Liver (tissue), 9 donors: ENCODE data around the gene DNAJB1. TPM values are rescaled to one million over a fixed set of nuclear protein-coding genes. Genes with fewer than 3 reads are reported as not detected.

Experiments
- DNase-seq: peaks from one replicate; pipeline ENCODE4 v3.0.0-alpha.2; 2017; ENCODE audit warnings: low spot score
- H3K27ac ChIP-seq, 2 donors: one replicate each; pipeline ENCODE4 v1.7.0; 2013; ENCODE audit warnings: inconsistent platforms in 2 of 2, low read length in 2 of 2, control low read depth in 1 of 2, low read depth in 1 of 2, mild to moderate bottlenecking in 1 of 2
- H3K27me3 ChIP-seq, 4 donors: one replicate each; pipeline versions ENCODE4 v1.6.1 to v1.7.0; 2013; ENCODE audit warnings: low read length in 3 of 4, inconsistent platforms in 1 of 4, mild to moderate bottlenecking in 1 of 4, moderate library complexity in 1 of 4; ENCODE audit not compliant: control insufficient read depth in 4 of 4, insufficient read depth in 4 of 4
- H3K36me3 ChIP-seq, 4 donors: one replicate each; pipeline versions ENCODE4 v1.6.1 to v1.7.0; 2013; ENCODE audit warnings: low read length in 3 of 4, mild to moderate bottlenecking in 3 of 4, low read depth in 1 of 4, moderate library complexity in 1 of 4; ENCODE audit not compliant: control insufficient read depth in 4 of 4, insufficient read depth in 3 of 4
- H3K4me1 ChIP-seq, 4 donors: one replicate each; pipeline versions ENCODE4 v1.6.1 to v1.7.0; 2013; ENCODE audit warnings: low read length in 3 of 4, mild to moderate bottlenecking in 3 of 4, moderate library complexity in 1 of 4; ENCODE audit not compliant: control insufficient read depth in 4 of 4, insufficient read depth in 4 of 4
- H3K4me3 ChIP-seq, 3 donors: one replicate each; pipeline versions ENCODE4 v1.6.1 to v1.7.0; 2013; ENCODE audit warnings: low read length in 3 of 3, control low read depth in 1 of 3, low read depth in 1 of 3, mild to moderate bottlenecking in 1 of 3
- H3K9ac ChIP-seq, 2 donors: one replicate each; pipeline ENCODE4 v1.7.0; 2013; ENCODE audit warnings: low read length in 2 of 2, mild to moderate bottlenecking in 2 of 2, moderate library complexity in 2 of 2, control low read depth in 1 of 2, low read depth in 1 of 2
- H3K9me3 ChIP-seq, 4 donors: one replicate each; pipeline versions ENCODE4 v1.6.1 to v1.7.0; 2013; ENCODE audit warnings: low read length in 3 of 4; ENCODE audit not compliant: control insufficient read depth in 4 of 4
- EGR1 ChIP-seq, 2 donors: IDR thresholded peaks; 2 replicates each; pipeline ENCODE4 v1.6.1; 2016 to 2018; ENCODE audit warnings: antibody characterized with exemption in 2 of 2, low read depth in 2 of 2
- FOXA1 ChIP-seq: IDR thresholded peaks from 2 replicates; pipeline ENCODE4 v1.6.1; 2016; ENCODE audit warnings: antibody characterized with exemption
- FOXA2 ChIP-seq: IDR thresholded peaks from 2 replicates; pipeline ENCODE4 v1.6.1; 2016; ENCODE audit warnings: antibody characterized with exemption
- GABPA ChIP-seq, 2 donors: IDR thresholded peaks in 1 of 2; conservative IDR thresholded peaks in 1 of 2; 2 replicates each; pipeline ENCODE4 v1.6.1; 2016; ENCODE audit warnings: antibody characterized with exemption in 2 of 2, mild to moderate bottlenecking in 1 of 2, moderate library complexity in 1 of 2
- HNF4A ChIP-seq, 2 donors: conservative IDR thresholded peaks; 2 replicates each; pipeline ENCODE4 v1.6.1; 2016; ENCODE audit warnings: antibody characterized with exemption in 2 of 2, mild to moderate bottlenecking in 2 of 2
- HNF4G ChIP-seq: IDR thresholded peaks from 2 replicates; pipeline ENCODE4 v1.6.1; 2016; ENCODE audit warnings: antibody characterized with exemption
- JUND ChIP-seq, 2 donors: IDR thresholded peaks; 2 replicates each; pipeline ENCODE4 v1.6.1; 2016; ENCODE audit warnings: antibody characterized with exemption in 2 of 2
- NR2F2 ChIP-seq: IDR thresholded peaks from 2 replicates; pipeline ENCODE4 v1.6.1; 2016; ENCODE audit warnings: antibody characterized with exemption
- RAD21 ChIP-seq, 2 donors: IDR thresholded peaks; 2 replicates each; pipeline ENCODE4 v1.6.1; 2016; ENCODE audit warnings: antibody characterized with exemption in 2 of 2, mild to moderate bottlenecking in 2 of 2
- RXRA ChIP-seq, 2 donors: IDR thresholded peaks; 2 replicates each; pipeline ENCODE4 v1.6.1; 2017 to 2018; ENCODE audit warnings: antibody characterized with exemption in 2 of 2, mild to moderate bottlenecking in 1 of 2
- SP1 ChIP-seq: IDR thresholded peaks from 2 replicates; pipeline ENCODE4 v1.6.1; 2018; ENCODE audit warnings: antibody characterized with exemption, mild to moderate bottlenecking
- TAF1 ChIP-seq: conservative IDR thresholded peaks from 2 replicates; pipeline ENCODE4 v1.6.1; 2016; ENCODE audit warnings: antibody characterized with exemption, mild to moderate bottlenecking
- YY1 ChIP-seq: IDR thresholded peaks from 2 replicates; pipeline ENCODE4 v1.6.1; 2016; ENCODE audit warnings: antibody characterized with exemption, mild to moderate bottlenecking
- WGBS: extraction: QIAGEN DNeasy Blood & Tissue Kit; methylation state at CpG from one replicate; pipeline ENCODE4 v1.1.7; 2013; 5-methylcytosine and 5-hydroxymethylcytosine counted together
- polyA plus RNA-seq, 2 donors: library from polyadenylated mRNA; stranded (reverse) in 1 of 2; unstranded in 1 of 2; fragments of 200-250 nt in 1 of 2; fragments of >200 nt in 1 of 2; fragmentation: Nextera tagmentation in 1 of 2; extraction: Ambion mirVana in 1 of 2; gene quantifications; one replicate each; pipeline versions ENCODE4 v1.2.1 to v1.2.3, GENCODE V29; 2013 to 2015
- total RNA-seq, 2 donors: library from RNA; depleted of rRNA; stranded (reverse); fragments of >200 nt; gene quantifications; one replicate each; pipeline ENCODE4 v1.2.3, GENCODE V29; 2014
- TF ChIP-seq, protein P1 (sequence below): fragments of 150-350 bp; IDR thresholded peaks from 2 replicates; pipeline ENCODE4 v1.5.1; 2017; ENCODE audit warnings: improper control_type of control experiment, low read depth, low read length; ENCODE audit not compliant: missing input control
- TF ChIP-seq, protein P2 (sequence below): IDR thresholded peaks from 2 replicates; pipeline ENCODE4 v1.6.1; 2016; ENCODE audit warnings: antibody characterized with exemption, mild to moderate bottlenecking
- TF ChIP-seq, protein P3 (sequence below): IDR thresholded peaks from 2 replicates; pipeline ENCODE4 v1.6.1; 2016; ENCODE audit warnings: antibody characterized with exemption
- TF ChIP-seq, protein P4 (sequence below): IDR thresholded peaks from 2 replicates; pipeline ENCODE4 v1.6.1; 2016; ENCODE audit warnings: antibody characterized with exemption
- TF ChIP-seq, protein P5 (sequence below): IDR thresholded peaks from 2 replicates; pipeline ENCODE4 v1.6.1; 2016; ENCODE audit warnings: antibody characterized with exemption
- donor health status: healthy.
- donor health status: healthy.
- donor health status: healthy.
- donor health status: healthy.
- donor health status: healthy.

Gene DNAJB1
- total and polyA plus RNA-seq, 4 donors, result 29.4 to 43.0 (median 34.5) TPM

DNA sequence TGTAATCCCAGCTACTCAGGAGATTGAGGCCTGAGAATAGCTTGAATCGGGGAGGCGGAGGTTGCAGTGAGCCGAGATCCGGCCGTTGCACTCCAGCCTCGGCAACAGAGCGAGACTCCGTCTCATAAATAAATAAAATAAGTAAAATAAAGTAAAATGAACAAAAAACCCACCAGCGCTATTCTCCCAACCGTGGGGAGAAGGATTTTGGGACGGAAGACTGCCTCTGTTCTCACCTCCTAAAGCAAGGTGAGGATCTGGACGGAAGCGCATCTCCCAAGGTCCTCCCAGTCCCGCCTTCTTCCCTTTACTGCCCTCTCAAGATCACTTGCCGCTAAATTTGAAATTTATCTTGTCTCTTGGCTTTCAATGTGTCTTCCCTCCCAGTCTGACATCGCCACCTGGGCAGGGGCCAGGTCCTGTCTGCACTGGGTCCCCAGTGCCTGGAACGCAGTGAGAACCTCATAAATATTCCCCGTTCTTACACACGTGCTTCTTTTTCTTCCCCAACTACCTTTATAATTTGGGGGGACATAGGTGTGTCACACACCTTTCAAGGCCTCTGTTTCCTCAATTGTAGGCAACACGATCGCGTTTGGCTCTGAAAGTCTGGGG is 1.2 kb upstream of the DNAJB1 start:
- Histone ChIP-seq H3K4me3 (no peak overlapping the region), H3K27me3 (no peaks in the 10 kb centered on the region), H3K9me3 (no peaks in the 10 kb centered on the region), H3K9ac (peak overlapping the region; percentile 50 to 76), H3K27ac (peak overlapping the region; percentile 91 to 96), H3K36me3 (peaks cover 8 to 21% (median 14%) of the 10 kb centered on the region in 4 donors), H3K4me1 (peaks cover 19 to 39% (median 23%) of the 10 kb centered on the region in 4 donors)
- DNase-seq, result no peak
- TF ChIP-seq TAF1 (no peak), FOXA2 (no peak), FOXA1 (no peak), HNF4A (conservative IDR thresholded peaks at IDR 0.05) (no peak), YY1 (no peak), EGR1 (IDR thresholded peaks at IDR 0.05; ENCODE audit: low read depth in 2 of 2) (no peak), RAD21 (IDR thresholded peaks at IDR 0.05) (no peak), RXRA (IDR thresholded peaks at IDR 0.05) (no peak), GABPA (IDR thresholded peaks at IDR 0.05 in 1 of 2, conservative IDR thresholded peaks at IDR 0.05 in 1 of 2) (no peak), NR2F2 (no peak), JUND (IDR thresholded peaks at IDR 0.05) (no peak), HNF4G (no peak), SP1 (no peak)
- TF ChIP-seq, protein P1, sequence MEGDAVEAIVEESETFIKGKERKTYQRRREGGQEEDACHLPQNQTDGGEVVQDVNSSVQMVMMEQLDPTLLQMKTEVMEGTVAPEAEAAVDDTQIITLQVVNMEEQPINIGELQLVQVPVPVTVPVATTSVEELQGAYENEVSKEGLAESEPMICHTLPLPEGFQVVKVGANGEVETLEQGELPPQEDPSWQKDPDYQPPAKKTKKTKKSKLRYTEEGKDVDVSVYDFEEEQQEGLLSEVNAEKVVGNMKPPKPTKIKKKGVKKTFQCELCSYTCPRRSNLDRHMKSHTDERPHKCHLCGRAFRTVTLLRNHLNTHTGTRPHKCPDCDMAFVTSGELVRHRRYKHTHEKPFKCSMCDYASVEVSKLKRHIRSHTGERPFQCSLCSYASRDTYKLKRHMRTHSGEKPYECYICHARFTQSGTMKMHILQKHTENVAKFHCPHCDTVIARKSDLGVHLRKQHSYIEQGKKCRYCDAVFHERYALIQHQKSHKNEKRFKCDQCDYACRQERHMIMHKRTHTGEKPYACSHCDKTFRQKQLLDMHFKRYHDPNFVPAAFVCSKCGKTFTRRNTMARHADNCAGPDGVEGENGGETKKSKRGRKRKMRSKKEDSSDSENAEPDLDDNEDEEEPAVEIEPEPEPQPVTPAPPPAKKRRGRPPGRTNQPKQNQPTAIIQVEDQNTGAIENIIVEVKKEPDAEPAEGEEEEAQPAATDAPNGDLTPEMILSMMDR, result no peak
- TF ChIP-seq, protein P2, sequence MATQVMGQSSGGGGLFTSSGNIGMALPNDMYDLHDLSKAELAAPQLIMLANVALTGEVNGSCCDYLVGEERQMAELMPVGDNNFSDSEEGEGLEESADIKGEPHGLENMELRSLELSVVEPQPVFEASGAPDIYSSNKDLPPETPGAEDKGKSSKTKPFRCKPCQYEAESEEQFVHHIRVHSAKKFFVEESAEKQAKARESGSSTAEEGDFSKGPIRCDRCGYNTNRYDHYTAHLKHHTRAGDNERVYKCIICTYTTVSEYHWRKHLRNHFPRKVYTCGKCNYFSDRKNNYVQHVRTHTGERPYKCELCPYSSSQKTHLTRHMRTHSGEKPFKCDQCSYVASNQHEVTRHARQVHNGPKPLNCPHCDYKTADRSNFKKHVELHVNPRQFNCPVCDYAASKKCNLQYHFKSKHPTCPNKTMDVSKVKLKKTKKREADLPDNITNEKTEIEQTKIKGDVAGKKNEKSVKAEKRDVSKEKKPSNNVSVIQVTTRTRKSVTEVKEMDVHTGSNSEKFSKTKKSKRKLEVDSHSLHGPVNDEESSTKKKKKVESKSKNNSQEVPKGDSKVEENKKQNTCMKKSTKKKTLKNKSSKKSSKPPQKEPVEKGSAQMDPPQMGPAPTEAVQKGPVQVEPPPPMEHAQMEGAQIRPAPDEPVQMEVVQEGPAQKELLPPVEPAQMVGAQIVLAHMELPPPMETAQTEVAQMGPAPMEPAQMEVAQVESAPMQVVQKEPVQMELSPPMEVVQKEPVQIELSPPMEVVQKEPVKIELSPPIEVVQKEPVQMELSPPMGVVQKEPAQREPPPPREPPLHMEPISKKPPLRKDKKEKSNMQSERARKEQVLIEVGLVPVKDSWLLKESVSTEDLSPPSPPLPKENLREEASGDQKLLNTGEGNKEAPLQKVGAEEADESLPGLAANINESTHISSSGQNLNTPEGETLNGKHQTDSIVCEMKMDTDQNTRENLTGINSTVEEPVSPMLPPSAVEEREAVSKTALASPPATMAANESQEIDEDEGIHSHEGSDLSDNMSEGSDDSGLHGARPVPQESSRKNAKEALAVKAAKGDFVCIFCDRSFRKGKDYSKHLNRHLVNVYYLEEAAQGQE, result no peak
- TF ChIP-seq, protein P3, sequence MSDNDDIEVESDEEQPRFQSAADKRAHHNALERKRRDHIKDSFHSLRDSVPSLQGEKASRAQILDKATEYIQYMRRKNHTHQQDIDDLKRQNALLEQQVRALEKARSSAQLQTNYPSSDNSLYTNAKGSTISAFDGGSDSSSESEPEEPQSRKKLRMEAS, result no peak
- TF ChIP-seq, protein P4, sequence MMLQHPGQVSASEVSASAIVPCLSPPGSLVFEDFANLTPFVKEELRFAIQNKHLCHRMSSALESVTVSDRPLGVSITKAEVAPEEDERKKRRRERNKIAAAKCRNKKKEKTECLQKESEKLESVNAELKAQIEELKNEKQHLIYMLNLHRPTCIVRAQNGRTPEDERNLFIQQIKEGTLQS, result no peak
- TF ChIP-seq, protein P5, sequence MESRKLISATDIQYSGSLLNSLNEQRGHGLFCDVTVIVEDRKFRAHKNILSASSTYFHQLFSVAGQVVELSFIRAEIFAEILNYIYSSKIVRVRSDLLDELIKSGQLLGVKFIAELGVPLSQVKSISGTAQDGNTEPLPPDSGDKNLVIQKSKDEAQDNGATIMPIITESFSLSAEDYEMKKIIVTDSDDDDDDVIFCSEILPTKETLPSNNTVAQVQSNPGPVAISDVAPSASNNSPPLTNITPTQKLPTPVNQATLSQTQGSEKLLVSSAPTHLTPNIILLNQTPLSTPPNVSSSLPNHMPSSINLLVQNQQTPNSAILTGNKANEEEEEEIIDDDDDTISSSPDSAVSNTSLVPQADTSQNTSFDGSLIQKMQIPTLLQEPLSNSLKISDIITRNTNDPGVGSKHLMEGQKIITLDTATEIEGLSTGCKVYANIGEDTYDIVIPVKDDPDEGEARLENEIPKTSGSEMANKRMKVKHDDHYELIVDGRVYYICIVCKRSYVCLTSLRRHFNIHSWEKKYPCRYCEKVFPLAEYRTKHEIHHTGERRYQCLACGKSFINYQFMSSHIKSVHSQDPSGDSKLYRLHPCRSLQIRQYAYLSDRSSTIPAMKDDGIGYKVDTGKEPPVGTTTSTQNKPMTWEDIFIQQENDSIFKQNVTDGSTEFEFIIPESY, result no peak
- WGBS, result 95% methylated on average over 22 of the region's 22 CpGs
